Type B pancreatic cell (in vitro differentiated cells): ENCODE results near the gene CPEB3. TPM values are rescaled to one million over a fixed set of nuclear protein-coding genes. Genes with fewer than 3 reads are reported as not detected.

Experiments
- DNase-seq: peaks from one replicate; pipeline ENCODE4 v3.0.0; 2021; ENCODE audit warnings: mixed read lengths; ENCODE audit not compliant: unreplicated experiment; ENCODE audit errors: extremely low spot score
- H3K27ac Mint-ChIP-seq: 2 replicates; pipeline ENCODE4 v1.8.0; 2021; ENCODE audit warnings: mild to moderate bottlenecking, mixed read lengths
- H3K27me3 Mint-ChIP-seq: 2 replicates; pipeline ENCODE4 v1.8.0; 2021; ENCODE audit warnings: mixed read lengths
- H3K36me3 Mint-ChIP-seq: 2 replicates; pipeline ENCODE4 v1.8.0; 2021; ENCODE audit warnings: mixed read lengths
- H3K4me1 Mint-ChIP-seq: one replicate; pipeline ENCODE4 v1.8.0; 2021; ENCODE audit warnings: mixed read lengths; ENCODE audit not compliant: unreplicated experiment
- H3K4me3 Mint-ChIP-seq: 2 replicates; pipeline ENCODE4 v1.8.0; 2021; ENCODE audit warnings: mild to moderate bottlenecking, mixed read lengths
- H3K9me3 Mint-ChIP-seq: 2 replicates; pipeline ENCODE4 v1.8.0; 2021; ENCODE audit warnings: mixed read lengths
- CTCF ChIP-seq: fragments of 200-600 bp; sonication (generic); conservative IDR thresholded peaks from 2 replicates; pipeline ENCODE4 v1.5.0; 2021; ENCODE audit warnings: antibody characterized with exemption, mild to moderate bottlenecking
- total RNA-seq: library from RNA; stranded (reverse); gene quantifications from 2 replicates; pipeline ENCODE4 v1.2.1, GENCODE V29; 2021; ENCODE audit warnings: low replicate concordance

CPEB3 gene
- total RNA-seq, 1 donor from 2014 or later = 2.3 TPM

GRCh38 chr10:92284112-92284704 lies 6.7 kb downstream of the CPEB3 start:
- Mint-ChIP-seq H3K36me3 (no peaks in the 10 kb centered on the region), H3K4me3 (no peak overlapping the region), H3K27ac (peak overlapping the region; percentile 1), H3K9me3 (no peaks in the 10 kb centered on the region), H3K4me1 (no peaks in the 10 kb centered on the region), H3K27me3 (no peaks in the 10 kb centered on the region)
- DNase-seq = no peak
- TF ChIP-seq CTCF = no peak

- Mint-ChIP-seq H3K4me3 (no peak overlapping the region), H3K27ac (no peak overlapping the region), H3K4me1 (no peaks in the 10 kb centered on the region), H3K9me3 (no peaks in the 10 kb centered on the region), H3K36me3 (no peaks in the 10 kb centered on the region), H3K27me3 (no peaks in the 10 kb centered on the region)
- no peak for TF ChIP-seq CTCF
- DNase-seq = no peak
Measured at GRCh38 chr10:92278996-92279696, 11.7 kb downstream of the CPEB3 start.

GRCh38 chr10:92274071-92274470 lies 16.8 kb downstream of the CPEB3 start:
- Mint-ChIP-seq H3K36me3 (no peaks in the 10 kb centered on the region), H3K4me3 (no peak overlapping the region), H3K27ac (no peak overlapping the region), H3K4me1 (no peaks in the 10 kb centered on the region), H3K27me3 (no peaks in the 10 kb centered on the region), H3K9me3 (no peaks in the 10 kb centered on the region)
- DNase-seq = no peak
- TF ChIP-seq CTCF = no peak

- DNase-seq = no peak
- Mint-ChIP-seq H3K4me1 (no peaks in the 10 kb centered on the region), H3K9me3 (no peaks in the 10 kb centered on the region), H3K4me3 (no peak overlapping the region), H3K27ac (no peak overlapping the region), H3K27me3 (no peaks in the 10 kb centered on the region), H3K36me3 (no peaks in the 10 kb centered on the region)
- no peak for TF ChIP-seq CTCF
Measured at GRCh38 chr10:92268748-92269147, 22.1 kb downstream of the CPEB3 start.

- Mint-ChIP-seq H3K27me3 (no peaks in the 10 kb centered on the region), H3K4me1 (no peaks in the 10 kb centered on the region), H3K27ac (no peak overlapping the region), H3K4me3 (no peak overlapping the region), H3K36me3 (no peaks in the 10 kb centered on the region), H3K9me3 (no peaks in the 10 kb centered on the region)
- no peak for DNase-seq
- no peak for TF ChIP-seq CTCF
Measured at GRCh38 chr10:92267343-92267742, 23.5 kb downstream of the CPEB3 start.
